ENCODE results near the gene DPF3. TPM values are rescaled to one million over a fixed set of nuclear protein-coding genes. Genes with fewer than 3 reads are reported as not detected.

Gene DPF3
- total and polyA plus RNA-seq, 9 of the 15 experiments (the other 6 are each of a cell fraction or from before 2014, with no cell fraction given) = 0.21 to 4.9 (median 1.2) TPM

DNA sequence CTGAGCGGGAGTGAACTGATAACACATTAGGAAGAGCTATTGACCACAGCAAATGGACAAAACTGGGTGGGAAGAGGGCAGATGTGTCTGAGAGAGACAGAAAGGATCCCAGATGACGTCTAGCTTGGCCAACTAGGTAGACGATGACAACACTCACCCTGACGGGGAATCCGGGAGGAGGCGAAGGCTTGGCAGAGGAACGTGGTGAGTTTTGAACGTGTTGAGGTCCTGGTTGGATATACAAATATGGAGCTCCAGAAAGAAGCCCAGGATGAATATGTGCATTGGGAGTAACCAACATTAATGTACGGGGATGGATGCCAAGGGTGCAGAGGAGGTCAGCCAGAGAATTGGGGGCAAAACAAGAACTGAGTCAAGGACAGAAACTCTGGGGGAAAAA, 60.7 kb downstream of the DPF3 start:
- in situ Hi-C loops (cut with MboI) (no loop called here), intact Hi-C loops (cut with micrococcal nuclease) (no loop called here)
- Histone ChIP-seq H3K27ac (ENCODE audit: extremely low read depth, low read depth, low read length) (no peak overlapping the region), H3K79me2 (ENCODE audit: control insufficient read depth, insufficient read depth, low read length) (no peaks in the 10 kb centered on the region), H4K20me1 (replicated peaks; ENCODE audit: control insufficient read depth, insufficient read depth, low read length) (peaks cover 3% of the 10 kb centered on the region; the same call in 1 of the 2 replicates), H3K4me1 (replicated peaks in 1 of 2; ENCODE audit: control insufficient read depth in 2 of 2, insufficient read depth in 2 of 2, low read length in 2 of 2) (no peaks in the 10 kb centered on the region), H2AFZ (ENCODE audit: low read depth, low read length) (no peak overlapping the region), H3K9me1 (ENCODE audit: control insufficient read depth, insufficient read depth, low read length) (no peaks in the 10 kb centered on the region), H3K4me2 (ENCODE audit: insufficient read depth, low read length) (no peak overlapping the region), H3K4me3 (no peak overlapping the region), H3K9ac (ENCODE audit: insufficient read depth in 1 of 2, low read depth in 2 of 2, low read length in 2 of 2) (no peak overlapping the region), H3K36me3 (ENCODE audit: control insufficient read depth, insufficient read depth, low read length) (no peaks in the 10 kb centered on the region), H3K9me3 (replicated peaks; ENCODE audit: control insufficient read depth, insufficient read depth, low read depth, low read length) (no peaks in the 10 kb centered on the region), H3K27me3 (ENCODE audit: control insufficient read depth in 2 of 2, insufficient read depth in 2 of 2, low read length in 2 of 2) (peaks cover 0 to 4% of the 10 kb centered on the region in 2 experiments; a peak in 1 of 5 replicates)
- WGBS (ENCODE audit: insufficient coverage, low coverage, missing lambda C conversion rate) = 36% methylated on average over 8 of the region's 9 CpGs
- ChIA-PET CTCF (ENCODE audit: low intra/inter-chr PET ratio) (no interaction called here), POLR2A (no interaction called here)
- BruUV-seq (replicated peaks) = no TSS peak
- ATAC-seq (no peak), FAIRE-seq (no peak), DNase-seq (ENCODE audit: extremely low read depth in 1 of 4, low spot score in 3 of 4) (no peak)
- TF ChIP-seq MYC (IDR thresholded peaks at IDR 0.05; ENCODE audit: low read depth, low read length) (no peak), MYC (CRISPR knock-in tag; IDR thresholded peaks at IDR 0.05; ENCODE audit: borderline replicate concordance, low read depth) (no peak), PPARD (CRISPR knock-in tag; IDR thresholded peaks at IDR 0.05) (no peak), KHSRP (IDR thresholded peaks at IDR 0.05) (no peak), ZNF644 (tag; IDR thresholded peaks at IDR 0.05; ENCODE audit: low read depth) (no peak), ZNF561 (CRISPR knock-in tag; conservative IDR thresholded peaks at IDR 0.05) (no peak), MAFG (tag; conservative IDR thresholded peaks at IDR 0.05) (no peak), TRIM24 (IDR thresholded peaks at IDR 0.05) (no peak), ATF7 (IDR thresholded peaks at IDR 0.05) (no peak), HCFC1 (IDR thresholded peaks at IDR 0.05; ENCODE audit: low read depth, low read length) (no peak), NFIX (CRISPR knock-in tag; IDR thresholded peaks at IDR 0.05; ENCODE audit: low read depth) (no peak)
- TF ChIP-seq, protein P1, sequence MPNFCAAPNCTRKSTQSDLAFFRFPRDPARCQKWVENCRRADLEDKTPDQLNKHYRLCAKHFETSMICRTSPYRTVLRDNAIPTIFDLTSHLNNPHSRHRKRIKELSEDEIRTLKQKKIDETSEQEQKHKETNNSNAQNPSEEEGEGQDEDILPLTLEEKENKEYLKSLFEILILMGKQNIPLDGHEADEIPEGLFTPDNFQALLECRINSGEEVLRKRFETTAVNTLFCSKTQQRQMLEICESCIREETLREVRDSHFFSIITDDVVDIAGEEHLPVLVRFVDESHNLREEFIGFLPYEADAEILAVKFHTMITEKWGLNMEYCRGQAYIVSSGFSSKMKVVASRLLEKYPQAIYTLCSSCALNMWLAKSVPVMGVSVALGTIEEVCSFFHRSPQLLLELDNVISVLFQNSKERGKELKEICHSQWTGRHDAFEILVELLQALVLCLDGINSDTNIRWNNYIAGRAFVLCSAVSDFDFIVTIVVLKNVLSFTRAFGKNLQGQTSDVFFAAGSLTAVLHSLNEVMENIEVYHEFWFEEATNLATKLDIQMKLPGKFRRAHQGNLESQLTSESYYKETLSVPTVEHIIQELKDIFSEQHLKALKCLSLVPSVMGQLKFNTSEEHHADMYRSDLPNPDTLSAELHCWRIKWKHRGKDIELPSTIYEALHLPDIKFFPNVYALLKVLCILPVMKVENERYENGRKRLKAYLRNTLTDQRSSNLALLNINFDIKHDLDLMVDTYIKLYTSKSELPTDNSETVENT (CRISPR knock-in tag; IDR thresholded peaks at IDR 0.05) = no peak

Data from K562 (cell line).